HEK293 (cell line): ENCODE results near the gene FANCC.
"Not testable (repeated sequence)": the region's sequence is repeated elsewhere in the genome, so short reads cannot be mapped to it uniquely, and the experiment has no call there.

ENCODE experiments used
- CTCF ChIA-PET: fragments of 350-600 bp; formaldehyde crosslinking; extraction: SDS; loops from one replicate; lab custom pipeline; 2021; ENCODE audit warnings: antibody characterized with exemption; lab: Yijun Ruan, JAX
- POLR2A ChIA-PET: fragments of 300-600 bp; formaldehyde crosslinking; extraction: SDS; loops from one replicate; lab custom pipeline; 2020; ENCODE audit warnings: antibody characterized with exemption, inconsistent platforms; lab: Yijun Ruan, JAX
- H3K27ac ChIP-seq: fragments of 200-500 bp; sonication (Bioruptor generic); 2 replicates; pipeline ENCODE4 v1.5.1; 2014; ENCODE audit warnings: low read depth, low read length, control low read depth, inconsistent platforms; ENCODE audit errors: extremely low read depth
- H3K36me3 ChIP-seq, 2 experiments: fragments of 200-500 bp in 1 of 2; sonication (Bioruptor generic) in 1 of 2; 1 replicate in 1 of 2; 2 replicates in 1 of 2; pipeline ENCODE4 v1.5.1; 2014 to 2017; ENCODE audit warnings: inconsistent platforms in 2 of 2, low read length in 2 of 2; ENCODE audit not compliant: control insufficient read depth in 2 of 2, insufficient read depth in 1 of 2
- H3K4me1 ChIP-seq: fragments of 200-500 bp; sonication (Bioruptor generic); 2 replicates; pipeline ENCODE4 v1.5.1; 2014; ENCODE audit warnings: mild to moderate bottlenecking, low read length, inconsistent platforms; ENCODE audit not compliant: control insufficient read depth, insufficient read depth
- H3K4me3 ChIP-seq: 2 replicates; pipeline ENCODE4 v1.5.1; 2011; ENCODE audit warnings: low read depth, mild to moderate bottlenecking, control low read depth, low read length, moderate library complexity
- H3K9me3 ChIP-seq: fragments of 200-500 bp; sonication (Bioruptor generic); 2 replicates; pipeline ENCODE4 v1.5.1; 2014; ENCODE audit warnings: low read depth, low read length, inconsistent platforms; ENCODE audit not compliant: control insufficient read depth, insufficient read depth
- AEBP2 ChIP-seq: fragments of 450-650 bp; formaldehyde crosslinking; IDR thresholded peaks from 2 replicates; pipeline ENCODE4 v1.5.1; 2016; ENCODE audit warnings: missing biosample characterization, missing genetic modification characterization, borderline replicate concordance
- GFI1B ChIP-seq: fragments of 450-650 bp; formaldehyde crosslinking; IDR thresholded peaks from 2 replicates; pipeline ENCODE4 v1.5.1; 2016; ENCODE audit warnings: missing biosample characterization, missing genetic modification characterization
- GLI4 ChIP-seq: fragments of 450-650 bp; formaldehyde crosslinking; IDR thresholded peaks from 2 replicates; pipeline ENCODE4 v1.5.1; 2016; ENCODE audit warnings: missing biosample characterization, missing genetic modification characterization
- KLF8 ChIP-seq: fragments of 450-650 bp; formaldehyde crosslinking; IDR thresholded peaks from 2 replicates; pipeline ENCODE4 v1.5.1; 2016; ENCODE audit warnings: missing biosample characterization, missing genetic modification characterization
- ZBTB8A ChIP-seq: fragments of 450-650 bp; formaldehyde crosslinking; IDR thresholded peaks from 2 replicates; pipeline ENCODE4 v1.5.1; 2016; ENCODE audit warnings: missing biosample characterization, missing genetic modification characterization
- ZNF121 ChIP-seq: fragments of 450-650 bp; formaldehyde crosslinking; IDR thresholded peaks from 2 replicates; pipeline ENCODE4 v1.5.1; 2016; ENCODE audit warnings: missing biosample characterization, missing genetic modification characterization
- ZNF146 ChIP-seq: fragments of 450-650 bp; formaldehyde crosslinking; IDR thresholded peaks from 2 replicates; pipeline ENCODE4 v1.5.1; 2016; ENCODE audit warnings: missing biosample characterization, missing genetic modification characterization
- ZNF174 ChIP-seq: fragments of 450-650 bp; formaldehyde crosslinking; IDR thresholded peaks from 2 replicates; pipeline ENCODE4 v1.5.0; 2017; ENCODE audit warnings: missing biosample characterization, mild to moderate bottlenecking, missing genetic modification characterization
- ZNF350 ChIP-seq: fragments of 450-650 bp; formaldehyde crosslinking; IDR thresholded peaks from 2 replicates; pipeline ENCODE4 v1.5.0; 2017; ENCODE audit warnings: missing biosample characterization, mild to moderate bottlenecking, missing genetic modification characterization
- ZNF366 ChIP-seq: fragments of 450-650 bp; formaldehyde crosslinking; conservative IDR thresholded peaks from 2 replicates; pipeline ENCODE4 v1.5.1; 2016; ENCODE audit warnings: missing biosample characterization, missing genetic modification characterization
- ZNF560 ChIP-seq: fragments of 450-650 bp; formaldehyde crosslinking; IDR thresholded peaks from 2 replicates; pipeline ENCODE4 v1.5.1; 2017; ENCODE audit warnings: missing biosample characterization, missing genetic modification characterization, borderline replicate concordance
- ZNF585B ChIP-seq: fragments of 450-650 bp; formaldehyde crosslinking; IDR thresholded peaks from 2 replicates; pipeline ENCODE4 v1.5.1; 2016; ENCODE audit warnings: missing biosample characterization, missing genetic modification characterization
- ZNF600 ChIP-seq: fragments of 450-650 bp; formaldehyde crosslinking; IDR thresholded peaks from 2 replicates; pipeline ENCODE4 v1.5.1; 2016; ENCODE audit warnings: missing biosample characterization, missing genetic modification characterization
- ZNF621 ChIP-seq: fragments of 450-650 bp; formaldehyde crosslinking; IDR thresholded peaks from 2 replicates; pipeline ENCODE4 v1.5.1; 2017; ENCODE audit warnings: missing biosample characterization, missing genetic modification characterization
- ZNF747 ChIP-seq: fragments of 450-650 bp; formaldehyde crosslinking; IDR thresholded peaks from 2 replicates; pipeline ENCODE4 v1.5.1; 2016; ENCODE audit warnings: missing biosample characterization, missing genetic modification characterization
- ZNF837 ChIP-seq: fragments of 450-650 bp; formaldehyde crosslinking; IDR thresholded peaks from 2 replicates; pipeline ENCODE4 v1.5.1; 2016; ENCODE audit warnings: missing biosample characterization, missing genetic modification characterization
- ZSCAN23 ChIP-seq: fragments of 450-650 bp; formaldehyde crosslinking; IDR thresholded peaks from 2 replicates; pipeline ENCODE4 v1.5.1; 2016; ENCODE audit warnings: missing biosample characterization, missing genetic modification characterization
- TF ChIP-seq, protein P1 (sequence below): fragments of 450-650 bp; formaldehyde crosslinking; IDR thresholded peaks from 2 replicates; pipeline ENCODE4 v1.5.1; 2016; ENCODE audit warnings: missing biosample characterization, missing genetic modification characterization

The FANCC gene

DNA sequence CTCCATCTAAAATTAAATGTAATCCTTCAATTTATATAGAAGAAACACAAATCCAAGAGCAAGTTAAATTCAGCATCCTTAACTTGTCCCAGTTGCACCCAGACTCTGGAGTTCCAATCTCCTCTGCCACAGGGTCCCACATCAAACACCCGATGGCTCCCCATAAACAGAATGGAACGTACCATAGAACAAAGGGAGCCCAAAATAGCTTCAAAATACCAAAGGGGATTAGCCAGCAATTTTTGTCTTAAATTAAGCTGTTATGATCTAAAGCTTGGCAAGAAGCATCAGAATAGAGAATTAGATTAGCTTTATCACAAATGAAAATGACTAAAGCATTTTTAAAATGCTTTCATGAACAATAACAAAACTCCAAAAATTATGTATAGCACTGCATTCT lies 112.8 kb downstream of the FANCC start (continued):
- no peak for TF ChIP-seq ZNF621 (tag by site-specific recombination)
- TF ChIP-seq ZSCAN23 (tag by site-specific recombination): no peak
- no peak for TF ChIP-seq KLF8 (tag by site-specific recombination)
- no peak for TF ChIP-seq ZNF585B (tag by site-specific recombination)
- TF ChIP-seq ZNF747 (tag by site-specific recombination): no peak
- TF ChIP-seq ZNF600 (tag by site-specific recombination): no peak
- TF ChIP-seq GFI1B (tag by site-specific recombination): no peak
- TF ChIP-seq, all 188 proteins: peak for 0

- POLR2A ChIA-PET: no interaction called here
- Histone ChIP-seq H3K4me3 (no peak overlapping the region), H3K27ac (no peak overlapping the region), H3K4me1 (peaks cover 9% of the 10 kb centered on the region)
- CTCF ChIA-PET: interaction anchor here (0.5 to 0.9 kb wide), 4 partner anchors 120 to 525 kb away, joined by 3 read pairs; no protein-coding TSS in a partner anchor
- TF ChIP-seq ZNF146 (tag by site-specific recombination) (no peak), GLI4 (tag by site-specific recombination) (no peak), AEBP2 (tag by site-specific recombination) (no peak), ZNF837 (tag by site-specific recombination) (no peak), ZNF366 (no peak), ZNF560 (tag by site-specific recombination) (no peak), ZNF174 (tag by site-specific recombination) (no peak), ZBTB8A (tag by site-specific recombination) (no peak), ZNF350 (tag by site-specific recombination) (no peak)
- TF ChIP-seq, protein P1, sequence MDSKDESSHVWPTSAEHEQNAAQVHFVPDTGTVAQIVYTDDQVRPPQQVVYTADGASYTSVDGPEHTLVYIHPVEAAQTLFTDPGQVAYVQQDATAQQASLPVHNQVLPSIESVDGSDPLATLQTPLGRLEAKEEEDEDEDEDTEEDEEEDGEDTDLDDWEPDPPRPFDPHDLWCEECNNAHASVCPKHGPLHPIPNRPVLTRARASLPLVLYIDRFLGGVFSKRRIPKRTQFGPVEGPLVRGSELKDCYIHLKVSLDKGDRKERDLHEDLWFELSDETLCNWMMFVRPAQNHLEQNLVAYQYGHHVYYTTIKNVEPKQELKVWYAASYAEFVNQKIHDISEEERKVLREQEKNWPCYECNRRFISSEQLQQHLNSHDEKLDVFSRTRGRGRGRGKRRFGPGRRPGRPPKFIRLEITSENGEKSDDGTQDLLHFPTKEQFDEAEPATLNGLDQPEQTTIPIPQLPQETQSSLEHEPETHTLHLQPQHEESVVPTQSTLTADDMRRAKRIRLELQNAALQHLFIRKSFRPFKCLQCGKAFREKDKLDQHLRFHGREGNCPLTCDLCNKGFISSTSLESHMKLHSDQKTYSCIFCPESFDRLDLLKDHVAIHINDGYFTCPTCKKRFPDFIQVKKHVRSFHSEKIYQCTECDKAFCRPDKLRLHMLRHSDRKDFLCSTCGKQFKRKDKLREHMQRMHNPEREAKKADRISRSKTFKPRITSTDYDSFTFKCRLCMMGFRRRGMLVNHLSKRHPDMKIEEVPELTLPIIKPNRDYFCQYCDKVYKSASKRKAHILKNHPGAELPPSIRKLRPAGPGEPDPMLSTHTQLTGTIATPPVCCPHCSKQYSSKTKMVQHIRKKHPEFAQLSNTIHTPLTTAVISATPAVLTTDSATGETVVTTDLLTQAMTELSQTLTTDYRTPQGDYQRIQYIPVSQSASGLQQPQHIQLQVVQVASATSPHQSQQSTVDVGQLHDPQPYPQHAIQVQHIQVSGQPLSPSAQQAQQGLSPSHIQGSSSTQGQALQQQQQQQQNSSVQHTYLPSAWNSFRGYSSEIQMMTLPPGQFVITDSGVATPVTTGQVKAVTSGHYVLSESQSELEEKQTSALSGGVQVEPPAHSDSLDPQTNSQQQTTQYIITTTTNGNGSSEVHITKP (tag by site-specific recombination): no peak
- TF ChIP-seq, all 188 proteins: peak for 0
- H3K9me3 ChIP-seq: no peaks in the 10 kb centered on the region
- H3K36me3 ChIP-seq: no peaks in the 10 kb centered on the region
These were observed 113.2 kb downstream of the FANCC start for GRCh38 chr9:95204310-95204709.

DNA sequence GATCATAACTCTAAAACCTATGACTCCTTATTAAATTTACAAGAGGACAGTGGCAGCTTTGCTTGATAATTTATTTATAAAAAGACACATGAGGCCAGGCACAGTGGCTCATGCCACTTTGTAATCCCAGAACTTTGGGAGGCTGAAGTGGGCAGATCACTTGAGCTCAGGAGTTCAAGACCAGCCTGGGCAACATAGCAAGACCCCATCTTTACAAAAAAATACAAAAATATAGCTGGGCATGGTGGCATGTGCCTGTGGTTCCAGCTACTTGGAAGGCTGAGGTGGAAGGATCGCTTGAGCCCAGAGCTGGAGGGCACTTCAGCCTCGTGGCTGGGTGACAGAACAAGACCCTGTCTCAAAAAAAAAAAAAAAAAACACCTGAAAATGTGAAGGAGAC lies 114.5 kb downstream of the FANCC start:
- H3K4me3 ChIP-seq, H3K4me1 ChIP-seq, H3K27ac ChIP-seq, H3K9me3 ChIP-seq, POLR2A ChIA-PET, H3K36me3 ChIP-seq, CTCF ChIA-PET: not testable (repeated sequence)
- peak; percentile 50; the same call in 1 of the 2 replicates for TF ChIP-seq ZNF121 (tag by site-specific recombination)
